Suprapubic skin (tissue), 4 donors: Measurements from ENCODE around the gene DCN. TPM values are rescaled to one million over a fixed set of nuclear protein-coding genes. Genes with fewer than 3 reads are reported as not detected.

Experiments used
- DNase-seq, 2 donors: peaks; one replicate each; pipeline ENCODE4 v3.0.0-alpha.2; 2019; ENCODE audit warnings: low spot score in 2 of 2
- H3K27ac ChIP-seq: fragments of 200-600 bp; sonication (generic); one replicate; pipeline ENCODE4 v1.5.1; 2019
- H3K27me3 ChIP-seq: fragments of 200-600 bp; sonication (generic); one replicate; pipeline ENCODE4 v1.5.1; 2019
- H3K36me3 ChIP-seq: fragments of 200-600 bp; sonication (generic); one replicate; pipeline ENCODE4 v1.5.1; 2019
- H3K4me1 ChIP-seq: fragments of 200-600 bp; sonication (generic); one replicate; pipeline ENCODE4 v1.5.1; 2019
- H3K4me3 ChIP-seq: fragments of 200-600 bp; sonication (generic); one replicate; pipeline ENCODE4 v1.5.1; 2019; ENCODE audit warnings: mild to moderate bottlenecking
- H3K9me3 ChIP-seq: fragments of 200-600 bp; sonication (generic); one replicate; pipeline ENCODE4 v1.5.1; 2019
- CTCF ChIP-seq, 2 donors: fragments of 200-600 bp in 1 of 2; fragments of 450-650 bp in 1 of 2; sonication (generic) in 1 of 2; IDR thresholded peaks; one replicate each; pipeline ENCODE4 v1.5.1; 2016 to 2019; ENCODE audit warnings: antibody characterized with exemption in 2 of 2, mild to moderate bottlenecking in 1 of 2, moderate library complexity in 1 of 2
- EP300 ChIP-seq: sonication (generic); formaldehyde crosslinking; IDR thresholded peaks from one replicate; pipeline ENCODE4 v1.6.1; 2017; ENCODE audit warnings: antibody characterized with exemption
- POLR2A ChIP-seq, 2 donors: fragments of 450-650 bp; IDR thresholded peaks; one replicate each; pipeline ENCODE4 v1.6.1; 2017; ENCODE audit warnings: antibody characterized with exemption in 2 of 2, mild to moderate bottlenecking in 2 of 2, moderate library complexity in 2 of 2
- POLR2AphosphoS5 ChIP-seq, 3 donors: sonication (generic); formaldehyde crosslinking; IDR thresholded peaks; one replicate each; pipeline ENCODE4 v1.6.1; 2017; ENCODE audit warnings: antibody characterized with exemption in 3 of 3
- WGBS: methylation state at CpG from one replicate; pipeline ENCODE4 v1.1.5; 2018; 5-methylcytosine and 5-hydroxymethylcytosine counted together
- total RNA-seq, 4 donors: library from RNA; depleted of rRNA; stranded (reverse); fragments of >200 nt; gene quantifications; one replicate each; pipeline ENCODE4 v1.1.0, GENCODE V29; 2016

The DCN gene
- total RNA-seq, 4 donors from 2014 or later: 549 to 589 (median 569) TPM

GRCh38 chr12:91119089-91119488 is 63.5 kb downstream of the DCN start:
- H3K4me1 ChIP-seq: no peaks in the 10 kb centered on the region
- H3K27ac ChIP-seq: no peak overlapping the region
- TF ChIP-seq EP300: no peak
- no peaks in the 10 kb centered on the region for H3K36me3 ChIP-seq
- no peaks in the 10 kb centered on the region for H3K9me3 ChIP-seq
- H3K27me3 ChIP-seq: no peaks in the 10 kb centered on the region
- no peak for DNase-seq
- H3K4me3 ChIP-seq: no peak overlapping the region
- 50% methylated on average over 1 of the region's 1 CpG for WGBS

DNA sequence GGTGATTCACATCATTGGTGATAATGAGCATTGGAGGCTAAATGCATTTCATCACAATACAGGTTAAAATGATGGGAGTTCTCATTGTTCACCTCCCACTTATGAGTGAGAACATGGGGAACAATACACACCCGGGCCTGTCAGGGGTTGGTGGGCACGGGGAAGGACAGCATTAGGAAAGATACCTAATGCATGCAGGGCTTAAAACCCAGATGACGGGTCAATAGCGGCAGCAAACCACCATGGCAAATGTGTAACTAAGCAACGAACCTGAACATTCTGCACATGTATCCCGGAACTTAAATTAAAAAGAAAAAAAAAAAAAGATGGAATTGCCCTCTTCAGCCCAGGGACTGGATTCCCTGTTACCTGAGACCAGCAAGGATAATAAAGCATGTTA is 69.0 kb downstream of the DCN start:
- Histone ChIP-seq H3K4me1 (peaks cover 10% of the 10 kb centered on the region), H3K4me3 (no peak overlapping the region), H3K27me3 (no peaks in the 10 kb centered on the region), H3K9me3 (no peaks in the 10 kb centered on the region), H3K36me3 (no peaks in the 10 kb centered on the region), H3K27ac (no peak overlapping the region)
- TF ChIP-seq CTCF (IDR thresholded peaks at IDR 0.05): no peak
- WGBS: 94% methylated on average over 6 of the region's 6 CpGs
- DNase-seq: no peak

- Histone ChIP-seq H3K36me3 (no peaks in the 10 kb centered on the region), H3K27ac (no peak within 1 kb of the TSS), H3K4me1 (peaks cover 10% of the 10 kb centered on the region), H3K27me3 (no peaks in the 10 kb centered on the region), H3K9me3 (no peaks in the 10 kb centered on the region), H3K4me3 (peak within 1 kb of the TSS; percentile 20)
- TF ChIP-seq POLR2A (IDR thresholded peaks at IDR 0.05) (no peak), EP300 (no peak), POLR2AphosphoS5 (IDR thresholded peaks at IDR 0.05) (no peak), CTCF (IDR thresholded peaks at IDR 0.05) (no peak)
- peak in 1 of 2 donors; percentile 66 for DNase-seq
- 30% methylated on average over 7 of the region's 7 CpGs for WGBS
Measured at GRCh38 chr12:91111366-91112325, 71.0 kb downstream of the DCN start, which contains the start of gene LUM. Gene LUM, minus strand, starts transcription at chr12:91111494. Its CDS starts 2,515 bp downstream, at chr12:91108979.

- no peaks in the 10 kb centered on the region for H3K36me3 ChIP-seq
- peaks cover 10% of the 10 kb centered on the region for H3K4me1 ChIP-seq
- WGBS: 61% methylated on average over 5 of the region's 5 CpGs
- TF ChIP-seq POLR2A (IDR thresholded peaks at IDR 0.05) (no peak), POLR2AphosphoS5 (IDR thresholded peaks at IDR 0.05) (no peak), EP300 (no peak), CTCF (IDR thresholded peaks at IDR 0.05) (no peak)
- H3K27me3 ChIP-seq: no peaks in the 10 kb centered on the region
- H3K27ac ChIP-seq: peak overlapping the region; percentile 1
- no peaks in the 10 kb centered on the region for H3K9me3 ChIP-seq
- no peak for DNase-seq
- H3K4me3 ChIP-seq: peak overlapping the region; percentile 20
Measured at GRCh38 chr12:91110311-91110924, 72.2 kb downstream of the DCN start.

DNA sequence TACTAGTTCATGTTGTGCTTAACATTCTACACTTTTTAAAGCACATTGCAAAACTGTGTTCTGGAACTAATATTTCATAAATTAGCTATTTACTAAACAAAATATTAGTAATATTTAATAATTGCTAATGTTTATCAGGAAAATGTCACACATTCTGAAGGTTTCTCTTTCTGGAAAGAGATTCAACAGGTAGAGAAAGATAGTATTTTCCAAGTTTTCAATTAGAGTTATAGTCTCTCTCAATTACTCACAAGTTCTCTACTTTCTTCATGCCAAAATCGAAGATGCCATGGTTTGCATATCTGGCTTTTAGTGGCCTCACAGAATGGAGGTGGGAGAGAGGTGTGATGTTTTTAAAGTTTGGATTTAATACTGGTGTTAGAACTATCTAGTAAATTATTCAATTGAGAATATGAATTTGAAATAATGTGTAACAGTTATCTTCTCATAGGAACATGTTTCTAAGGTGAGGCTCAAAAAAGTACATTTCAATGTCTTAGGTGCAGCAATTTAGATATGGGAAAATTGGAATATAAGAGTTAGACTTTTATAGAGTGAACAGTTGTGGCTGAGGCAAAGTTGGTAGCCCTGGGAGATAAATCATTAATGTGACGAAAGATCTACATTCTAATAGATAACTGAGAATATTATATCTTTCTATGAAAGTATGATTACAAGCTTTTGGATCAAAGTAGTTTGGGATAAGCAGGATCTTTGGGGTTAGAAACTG is 72.9 kb downstream of the DCN start:
- Histone ChIP-seq H3K4me1 (peaks cover 10% of the 10 kb centered on the region), H3K4me3 (peak overlapping the region; percentile 5), H3K9me3 (no peaks in the 10 kb centered on the region), H3K36me3 (no peaks in the 10 kb centered on the region), H3K27me3 (no peaks in the 10 kb centered on the region), H3K27ac (peak overlapping the region; percentile 1)
- 67% methylated on average over 2 of the region's 2 CpGs for WGBS
- no peak for DNase-seq
- TF ChIP-seq CTCF (IDR thresholded peaks at IDR 0.05) (no peak), POLR2A (IDR thresholded peaks at IDR 0.05) (no peak), EP300 (no peak), POLR2AphosphoS5 (IDR thresholded peaks at IDR 0.05) (no peak)
